A549 (cell line): Measurements from ENCODE around the gene MYOF.

Experiments used
- CEBPB ChIP-seq, 2 experiments: fragments of >200 bp in 1 of 2; sonication (Bioruptor Twin) in 1 of 2; formaldehyde crosslinking in 1 of 2; IDR thresholded peaks; 2 replicates each; pipeline ENCODE4 v1.6.1; 2012 to 2016
- CTCF ChIP-seq: fragments of >200 bp; sonication (Bioruptor Twin); formaldehyde crosslinking; IDR thresholded peaks from 3 replicates; pipeline ENCODE4 v1.5.1; 2016
- FOXS1 ChIP-seq: fragments of 250-450 bp; sonication (Bioruptor Pico); IDR thresholded peaks from 2 replicates; pipeline ENCODE4 v1.5.0; 2020; ENCODE audit warnings: mild to moderate bottlenecking, moderate library complexity
- KDM1A ChIP-seq: fragments of 200-600 bp; sonication (generic); IDR thresholded peaks from 2 replicates; pipeline ENCODE4 v1.6.1; 2016; ENCODE audit warnings: low read depth, mild to moderate bottlenecking
- MAX ChIP-seq: IDR thresholded peaks from 2 replicates; pipeline ENCODE4 v1.6.1; 2012
- POLR2A ChIP-seq: IDR thresholded peaks from 2 replicates; pipeline ENCODE4 v1.6.1; 2012; ENCODE audit warnings: mild to moderate bottlenecking, low read length
- REST ChIP-seq: fragments of 200-600 bp; sonication (generic); IDR thresholded peaks from 2 replicates; pipeline ENCODE4 v1.6.1; 2016; ENCODE audit warnings: antibody characterized with exemption, mild to moderate bottlenecking, moderate library complexity
- RFX5 ChIP-seq: fragments of 450-650 bp; IDR thresholded peaks from 2 replicates; pipeline ENCODE4 v1.7.1; 2014; ENCODE audit warnings: antibody characterized with exemption, mild to moderate bottlenecking, moderate library complexity
- ZFP36 ChIP-seq: fragments of 450-650 bp; IDR thresholded peaks from 2 replicates; pipeline ENCODE4 v1.6.1; 2014; ENCODE audit warnings: borderline replicate concordance; ENCODE audit not compliant: partially characterized antibody

- TF ChIP-seq CTCF (no peak), MAX (no peak), POLR2A (no peak), CEBPB (IDR thresholded peaks at IDR 0.05) (no peak), REST (no peak), FOXS1 (CRISPR knock-in tag) (no peak), KDM1A (no peak), RFX5 (no peak), ZFP36 (no peak)
These were observed 30.4 kb upstream of the MYOF start for GRCh38 chr10:93512565-93512964.
